GM18858 (cell line): ENCODE measurements around the gene CHN1.

Experiments
- ATAC-seq: cut with Tn5 transposase; IDR thresholded peaks from one replicate; pipeline ENCODE4 v1.9.1; 2021; ENCODE audit not compliant: unreplicated experiment

The CHN1 gene

GRCh38 chr2:174833737-174834136 is 171.4 kb downstream of the CHN1 start:
- no peak for ATAC-seq

GRCh38 chr2:174830561-174830960 is 174.6 kb downstream of the CHN1 start:
- no peak for ATAC-seq

- ATAC-seq = no peak
Observed at GRCh38 chr2:174829550-174829949, 175.6 kb downstream of the CHN1 start.

DNA sequence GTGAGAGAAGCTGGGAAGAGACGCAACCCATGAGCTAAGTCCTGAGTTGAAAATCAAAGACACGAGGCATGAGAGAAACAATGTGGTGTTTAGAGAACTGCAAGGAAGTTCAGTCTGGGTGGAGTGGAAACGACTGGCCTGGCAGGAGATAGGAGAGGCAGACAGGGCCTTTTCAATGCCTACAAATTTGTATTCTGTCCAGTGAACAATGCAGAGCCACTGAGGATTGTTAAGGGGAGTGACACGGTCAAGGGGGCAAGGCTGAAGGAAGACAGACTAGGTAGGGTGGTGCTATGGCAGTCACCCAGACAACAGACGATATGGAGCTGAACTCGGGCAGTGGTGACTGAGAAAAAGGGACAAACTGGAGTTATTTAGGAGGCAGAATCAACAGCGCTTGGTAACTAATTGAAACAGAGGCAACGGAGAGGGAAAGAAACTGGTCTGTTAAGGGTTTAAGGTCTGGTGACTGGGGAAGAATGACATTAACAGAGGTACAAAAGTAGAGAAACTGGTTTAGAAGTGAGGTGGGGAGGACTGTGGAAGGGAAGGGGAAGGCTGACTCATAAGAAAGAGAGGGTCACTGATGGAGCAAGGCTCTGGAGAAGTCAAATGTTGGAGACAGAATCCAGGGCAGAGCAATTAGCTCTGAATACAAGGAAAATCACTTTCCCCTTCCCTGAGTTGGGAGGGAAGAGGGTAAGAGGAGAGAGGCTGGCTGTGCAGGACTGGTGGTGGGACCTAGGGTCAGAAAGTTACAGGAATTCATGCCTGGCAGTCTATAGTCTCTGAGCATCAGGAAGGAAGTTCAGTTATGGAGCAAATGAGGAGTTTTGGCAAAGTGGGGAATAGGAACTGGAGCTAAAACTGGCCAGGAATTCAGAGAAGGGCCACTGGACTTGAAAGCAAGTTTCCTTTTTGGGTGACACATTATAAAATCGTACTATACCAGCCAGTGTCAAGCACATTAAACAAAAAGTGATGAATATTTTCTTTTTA is 177.5 kb downstream of the CHN1 start:
- ATAC-seq = no peak

DNA sequence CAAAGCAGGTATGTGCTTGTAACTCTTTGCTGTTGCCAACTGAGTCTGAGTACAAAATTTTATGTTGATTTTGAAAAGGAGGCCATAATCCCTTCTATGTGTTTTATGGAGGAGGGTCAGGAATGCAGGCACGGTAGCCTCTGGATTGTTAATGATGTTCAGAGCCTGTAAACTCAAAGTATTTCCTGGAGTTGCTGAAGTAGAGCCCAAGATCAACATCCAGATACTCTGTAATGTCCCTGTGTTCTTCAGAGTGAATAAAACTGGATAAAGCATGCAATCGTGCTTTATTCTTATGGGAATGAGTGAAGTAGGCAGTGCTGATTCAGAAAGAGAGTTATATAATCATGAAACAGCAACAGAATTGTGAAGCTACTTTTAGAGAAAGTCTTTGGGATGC is 179.1 kb downstream of the CHN1 start:
- ATAC-seq = no peak

- ATAC-seq = no peak
Observed at GRCh38 chr2:174824068-174824467, 181.1 kb downstream of the CHN1 start.

DNA sequence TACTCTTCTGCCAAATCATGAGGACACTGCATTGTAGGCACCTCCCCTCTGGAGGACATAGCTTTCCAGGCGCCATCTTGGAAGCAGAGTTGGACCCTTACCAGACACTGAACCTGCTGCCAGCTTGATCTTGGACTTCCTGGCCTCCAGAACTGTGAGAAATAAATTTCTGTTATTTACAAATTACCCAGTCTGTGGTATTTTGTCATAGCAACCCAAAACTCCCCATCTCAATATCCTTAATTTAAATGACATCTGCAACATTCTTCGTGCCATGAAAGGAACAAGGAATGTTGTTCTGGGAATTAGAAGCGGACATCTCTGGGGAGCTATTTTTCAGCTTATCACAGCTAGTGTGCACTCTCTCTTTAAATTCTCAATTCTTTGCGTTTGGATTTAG is 183.6 kb downstream of the CHN1 start:
- no peak for ATAC-seq

GRCh38 chr2:174820361-174820760 is 184.8 kb downstream of the CHN1 start:
- no peak for ATAC-seq

DNA sequence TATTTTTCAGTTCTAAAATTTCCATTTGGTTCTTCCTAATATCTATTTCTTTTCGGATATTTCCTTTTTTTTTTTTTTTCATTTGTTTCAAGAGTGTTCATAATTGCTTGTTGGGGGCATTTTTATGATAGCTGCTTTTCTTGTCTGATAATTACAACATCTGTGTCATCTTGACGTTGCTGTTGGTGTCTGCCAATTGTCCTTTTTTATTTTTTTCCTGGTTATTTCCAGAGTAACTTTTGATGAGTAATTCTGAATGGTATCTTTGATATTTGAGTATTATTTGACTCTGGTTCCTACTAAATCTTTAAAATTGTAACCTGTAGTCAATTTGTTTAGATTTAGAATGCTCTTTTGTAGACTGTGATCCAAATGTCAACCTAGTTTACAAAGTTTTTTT is 189.7 kb downstream of the CHN1 start:
- ATAC-seq = no peak

DNA sequence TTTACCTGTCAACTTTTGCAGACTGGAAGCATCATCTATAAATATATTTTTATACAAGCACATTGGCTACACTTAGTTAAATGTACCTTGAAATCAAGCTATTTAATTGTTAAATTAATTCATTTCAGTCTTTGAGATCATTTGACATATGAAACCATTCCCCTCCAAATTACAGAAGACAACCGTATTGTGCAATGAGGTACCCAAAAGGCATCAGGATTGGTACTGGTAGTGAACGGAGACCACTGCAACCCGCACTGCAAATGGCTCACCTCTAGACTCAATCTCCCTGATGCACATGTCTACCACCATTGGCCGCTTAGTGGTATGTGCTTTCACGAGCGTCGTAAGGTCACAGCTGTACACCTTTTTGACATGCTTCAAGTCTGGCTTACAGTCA is 193.1 kb downstream of the CHN1 start:
- no peak for ATAC-seq

DNA sequence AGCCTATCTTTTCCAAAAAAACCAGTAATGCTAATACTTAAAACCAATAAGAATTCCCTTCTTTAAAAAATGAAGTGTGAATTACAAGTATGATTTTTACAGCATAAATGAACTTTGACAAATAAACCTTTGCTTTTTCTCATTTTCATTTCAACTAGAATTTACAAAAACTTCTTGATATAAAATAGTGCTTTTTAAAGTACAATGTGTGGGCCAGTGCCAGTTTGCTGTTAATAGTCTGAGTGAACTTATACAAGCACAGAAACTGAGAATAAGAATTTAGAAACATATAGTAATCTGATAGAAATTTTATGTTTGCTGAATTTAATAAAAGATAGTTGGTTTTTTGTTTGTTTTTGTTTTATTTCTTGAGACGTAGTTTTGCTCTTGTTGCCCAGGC is 197.2 kb downstream of the CHN1 start:
- ATAC-seq = no peak

GRCh38 chr2:174805803-174806202 is 199.4 kb downstream of the CHN1 start:
- ATAC-seq = no peak

GRCh38 chr2:174802459-174802858 is 202.7 kb downstream of the CHN1 start:
- no peak for ATAC-seq

DNA sequence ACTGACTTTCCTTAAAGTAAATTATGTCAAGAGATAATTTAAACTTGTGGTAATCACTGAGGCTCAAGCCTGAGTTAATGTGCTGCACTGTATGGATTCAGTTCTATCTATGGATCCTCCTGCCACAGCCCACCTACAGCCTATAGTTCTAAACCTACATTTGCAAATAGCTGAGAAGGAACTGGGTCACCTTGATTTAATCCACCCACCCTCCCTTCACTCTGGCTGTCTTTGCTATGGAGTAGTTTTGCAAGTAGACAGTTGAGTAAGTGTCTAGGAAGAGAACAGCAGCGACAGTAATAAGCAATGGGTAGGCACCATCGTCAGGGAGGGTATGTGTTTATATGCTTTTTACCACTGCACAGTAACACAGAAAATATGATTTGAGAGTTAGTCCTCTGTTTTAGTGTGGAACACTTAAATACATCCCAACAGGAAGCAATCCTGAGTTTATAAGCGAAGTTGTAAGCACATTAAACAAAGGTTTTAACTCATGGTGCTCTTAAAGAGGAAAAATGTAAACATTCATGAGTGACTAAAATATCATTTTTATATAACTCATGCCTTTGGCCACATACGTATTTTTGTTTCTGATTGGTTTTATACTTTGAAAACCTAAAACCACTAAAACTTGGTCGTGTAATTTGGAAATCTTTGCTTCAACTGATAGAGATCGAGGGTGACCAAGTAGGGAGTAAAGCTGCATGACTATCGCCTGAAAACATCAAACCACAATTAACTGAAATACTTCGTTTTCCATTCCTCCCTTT is 204.6 kb downstream of the CHN1 start:
- no peak for ATAC-seq

GRCh38 chr2:174798801-174799200 is 206.4 kb downstream of the CHN1 start:
- ATAC-seq = no peak

- ATAC-seq = no peak
Observed at GRCh38 chr2:174797781-174798276, 207.4 kb downstream of the CHN1 start.

DNA sequence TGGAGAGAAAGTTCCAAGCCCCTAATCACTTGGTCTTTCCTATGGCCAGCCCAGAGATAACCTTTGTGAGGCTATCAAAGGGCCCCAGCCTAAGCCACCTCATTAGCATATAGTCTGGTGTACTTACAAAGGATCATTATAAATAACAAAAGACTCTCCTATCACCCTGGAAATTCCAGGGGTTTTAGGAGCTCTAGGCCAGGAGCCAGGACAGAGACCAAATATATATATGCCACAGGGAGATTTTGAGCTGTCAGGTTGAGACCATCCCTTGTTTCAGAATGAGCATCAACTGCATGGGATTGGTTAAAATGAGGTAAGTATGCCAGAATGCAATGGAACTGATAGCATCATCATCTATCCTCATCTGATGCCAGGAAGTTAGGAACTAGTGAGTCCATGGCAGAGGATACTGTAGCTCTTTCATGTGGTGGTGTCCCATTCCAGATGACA is 208.8 kb downstream of the CHN1 start:
- no peak for ATAC-seq

DNA sequence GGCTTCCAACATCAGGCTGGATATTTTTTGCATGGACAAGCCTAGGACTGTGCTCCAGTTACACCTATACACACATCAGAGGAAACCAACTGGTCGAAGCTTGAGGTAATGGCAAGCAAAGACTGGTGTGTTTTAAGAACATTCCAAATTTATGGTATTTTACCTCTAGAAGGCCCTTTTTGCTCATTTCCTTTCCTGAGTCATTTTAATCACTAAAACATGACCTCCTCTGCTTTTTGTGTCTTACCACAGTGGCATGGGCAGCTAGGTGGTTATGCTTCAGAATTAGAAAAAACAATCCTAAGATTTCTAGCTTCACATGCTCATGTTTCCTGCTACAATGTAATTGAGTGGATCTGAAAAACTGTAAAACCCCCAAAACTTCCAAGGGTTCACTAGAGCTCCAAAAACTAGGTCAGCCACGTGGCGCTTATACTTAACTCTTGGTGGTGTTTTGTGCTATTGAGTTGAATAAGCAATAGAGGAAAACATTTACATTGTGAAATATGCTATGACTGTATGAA is 210.3 kb downstream of the CHN1 start:
- ATAC-seq = no peak

GRCh38 chr2:174792309-174793025 is 212.7 kb downstream of the CHN1 start:
- no peak for ATAC-seq

DNA sequence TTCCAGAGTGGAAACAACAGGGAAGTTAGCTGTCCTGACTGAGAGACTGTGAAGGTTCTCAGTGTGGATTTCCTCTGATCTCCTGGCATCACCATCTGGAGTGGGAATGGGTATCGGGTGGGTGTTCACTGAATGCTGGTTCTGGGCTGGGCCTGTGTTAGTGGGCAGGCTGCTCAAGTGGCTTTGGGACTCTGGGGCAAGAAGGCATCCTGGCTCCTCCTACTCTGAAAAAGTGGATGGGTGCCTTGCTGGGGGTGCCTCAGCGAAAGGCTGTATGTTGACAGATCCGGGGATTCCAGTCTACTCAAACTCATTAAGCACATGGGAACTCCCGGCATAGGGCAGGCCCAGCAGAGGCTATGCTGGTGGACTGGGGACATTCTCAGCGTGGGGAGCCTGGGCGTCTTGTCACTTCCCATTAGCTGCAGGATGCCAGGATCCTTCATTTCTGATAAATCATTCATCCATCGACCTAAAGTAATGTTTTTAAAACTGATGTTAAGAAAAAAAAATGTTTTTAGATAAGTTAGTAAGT is 213.4 kb downstream of the CHN1 start:
- ATAC-seq = no peak

DNA sequence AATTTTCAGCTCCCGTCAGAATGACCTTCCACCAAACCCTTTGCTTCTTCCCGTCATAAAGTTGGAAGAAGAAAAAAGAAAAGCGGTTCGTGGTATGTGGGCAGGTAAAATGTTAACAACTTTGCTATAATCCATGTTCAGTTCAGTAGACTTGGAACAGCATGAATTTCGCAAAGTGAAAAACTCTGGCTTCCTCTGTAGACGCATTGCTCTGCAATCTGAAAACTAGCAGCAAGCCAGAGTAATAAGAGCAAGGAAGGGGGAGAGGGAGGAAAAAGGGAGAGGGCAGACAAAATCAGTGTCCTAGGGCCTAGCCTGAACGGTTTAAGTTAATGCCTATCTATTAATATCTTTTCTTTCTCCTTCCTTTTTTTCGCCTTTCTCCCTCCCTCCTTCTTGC is 214.2 kb downstream of the CHN1 start:
- ATAC-seq = no peak
